Dermis microvascular lymphatic vessel endothelial cell (primary cell): ENCODE data around the gene TBX5. TPM values are rescaled to one million over a fixed set of nuclear protein-coding genes. Genes with fewer than 3 reads are reported as not detected.

ENCODE experiments used
- DNase-seq, 2 donors: peaks; one replicate each; pipeline versions ENCODE4 v3.0.0 to v3.0.0-alpha.2; 2010; ENCODE audit warnings: low read depth in 2 of 2
- total RNA-seq: library from RNA; depleted of rRNA; stranded (reverse); fragments of >200 nt; gene quantifications from 2 replicates; pipeline ENCODE4 v1.2.1, GENCODE V29; 2014

The TBX5 gene
- total RNA-seq, 1 donor from 2014 or later, result not detected

GRCh38 chr12:114320968-114321367, 85.0 kb downstream of the TBX5 start:
- no peak for DNase-seq

- DNase-seq, result no peak
Measured at GRCh38 chr12:114320101-114320500, 85.8 kb downstream of the TBX5 start.

- DNase-seq, result no peak
Measured at GRCh38 chr12:114319422-114319821, 86.5 kb downstream of the TBX5 start.

GRCh38 chr12:114318984-114319383, 87.0 kb downstream of the TBX5 start:
- no peak for DNase-seq

- no peak for DNase-seq
Measured at GRCh38 chr12:114316076-114316475, 89.9 kb downstream of the TBX5 start.

GRCh38 chr12:114314974-114315720, 90.8 kb downstream of the TBX5 start:
- no peak for DNase-seq

GRCh38 chr12:114314403-114314802, 91.5 kb downstream of the TBX5 start:
- no peak for DNase-seq

- DNase-seq, result no peak
Measured at GRCh38 chr12:114313910-114314309, 92.0 kb downstream of the TBX5 start.

GRCh38 chr12:114311974-114312373, 94.0 kb downstream of the TBX5 start:
- DNase-seq, result no peak

GRCh38 chr12:114306646-114307045, 99.3 kb downstream of the TBX5 start:
- no peak for DNase-seq

GRCh38 chr12:114305446-114305845, 100.5 kb downstream of the TBX5 start:
- no peak for DNase-seq
